Testis (tissue), 2 donors: ENCODE results near the gene CD24.

ENCODE experiments used
- POLR2A ChIP-seq: fragments of 450-650 bp; IDR thresholded peaks from one replicate; pipeline ENCODE4 v1.6.1; 2017; ENCODE audit warnings: antibody characterized with exemption, mild to moderate bottlenecking, moderate library complexity
- TF ChIP-seq, protein P1 (sequence below), 3 experiments: fragments of 450-650 bp in 2 of 3; fragments of 200-600 bp in 1 of 3; sonication (generic) in 1 of 3; IDR thresholded peaks; one replicate each; pipeline ENCODE4 v1.5.1; 2016 to 2019; ENCODE audit warnings: antibody characterized with exemption in 3 of 3, mild to moderate bottlenecking in 2 of 3, moderate library complexity in 1 of 3

DNA sequence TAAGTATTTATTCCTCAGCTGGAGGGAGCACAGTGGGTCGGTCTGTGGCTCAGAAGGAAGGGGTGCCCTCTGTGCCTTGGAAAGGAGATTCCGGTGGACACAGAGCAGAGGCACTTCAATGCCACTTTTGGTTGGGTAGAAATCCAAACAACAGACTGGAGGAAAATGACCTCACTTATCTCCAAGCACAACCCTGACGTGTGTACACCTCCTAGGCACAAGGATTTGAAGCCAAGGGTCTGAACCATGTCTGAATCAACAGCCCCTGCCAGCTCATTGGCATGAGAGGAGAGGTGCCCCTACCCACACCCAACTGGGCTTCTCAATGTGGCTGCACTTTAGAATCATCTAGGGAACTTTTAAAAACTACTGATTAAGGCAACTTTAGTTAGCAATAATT lies 13.4 kb downstream of the CD24 start:
- TF ChIP-seq, protein P1, sequence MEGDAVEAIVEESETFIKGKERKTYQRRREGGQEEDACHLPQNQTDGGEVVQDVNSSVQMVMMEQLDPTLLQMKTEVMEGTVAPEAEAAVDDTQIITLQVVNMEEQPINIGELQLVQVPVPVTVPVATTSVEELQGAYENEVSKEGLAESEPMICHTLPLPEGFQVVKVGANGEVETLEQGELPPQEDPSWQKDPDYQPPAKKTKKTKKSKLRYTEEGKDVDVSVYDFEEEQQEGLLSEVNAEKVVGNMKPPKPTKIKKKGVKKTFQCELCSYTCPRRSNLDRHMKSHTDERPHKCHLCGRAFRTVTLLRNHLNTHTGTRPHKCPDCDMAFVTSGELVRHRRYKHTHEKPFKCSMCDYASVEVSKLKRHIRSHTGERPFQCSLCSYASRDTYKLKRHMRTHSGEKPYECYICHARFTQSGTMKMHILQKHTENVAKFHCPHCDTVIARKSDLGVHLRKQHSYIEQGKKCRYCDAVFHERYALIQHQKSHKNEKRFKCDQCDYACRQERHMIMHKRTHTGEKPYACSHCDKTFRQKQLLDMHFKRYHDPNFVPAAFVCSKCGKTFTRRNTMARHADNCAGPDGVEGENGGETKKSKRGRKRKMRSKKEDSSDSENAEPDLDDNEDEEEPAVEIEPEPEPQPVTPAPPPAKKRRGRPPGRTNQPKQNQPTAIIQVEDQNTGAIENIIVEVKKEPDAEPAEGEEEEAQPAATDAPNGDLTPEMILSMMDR (IDR thresholded peaks at IDR 0.05): no peak
- TF ChIP-seq POLR2A: no peak
